ENCODE results near the gene FOXN1.

- TF ChIP-seq SMC3 (IDR thresholded peaks at IDR 0.05; ENCODE audit: low read depth, low read length) (no peak), CTCF (conservative IDR thresholded peaks at IDR 0.05; ENCODE audit: low read depth, low read length) (no peak), RAD21 (IDR thresholded peaks at IDR 0.05; ENCODE audit: low read length) (no peak), POLR2A (IDR thresholded peaks at IDR 0.05; ENCODE audit: low read depth, low read length) (no peak), MAZ (IDR thresholded peaks at IDR 0.05; ENCODE audit: borderline replicate concordance, low read depth, low read length) (no peak), ELK1 (IDR thresholded peaks at IDR 0.05; ENCODE audit: borderline replicate concordance, low read depth, low read length) (no peak), USF2 (IDR thresholded peaks at IDR 0.05; ENCODE audit: low read depth, low read length) (no peak), MAFK (IDR thresholded peaks at IDR 0.05; ENCODE audit: low read depth, low read length) (no peak), FOS (IDR thresholded peaks at IDR 0.05; ENCODE audit: low read depth, low read length) (no peak), CEBPB (IDR thresholded peaks at IDR 0.05; ENCODE audit: low read depth, low read length) (no peak), RCOR1 (IDR thresholded peaks at IDR 0.05; ENCODE audit: insufficient replicate concordance, low read length) (no peak), CHD1 (IDR thresholded peaks at IDR 0.05; ENCODE audit: low read depth, low read length) (no peak), MXI1 (IDR thresholded peaks at IDR 0.05; ENCODE audit: borderline replicate concordance, low read depth, low read length) (no peak)
Observed at GRCh38 chr17:28523186-28523585, 17.0 kb downstream of the FOXN1 start.
